Measurements from ENCODE around the gene COL5A2.

DNA sequence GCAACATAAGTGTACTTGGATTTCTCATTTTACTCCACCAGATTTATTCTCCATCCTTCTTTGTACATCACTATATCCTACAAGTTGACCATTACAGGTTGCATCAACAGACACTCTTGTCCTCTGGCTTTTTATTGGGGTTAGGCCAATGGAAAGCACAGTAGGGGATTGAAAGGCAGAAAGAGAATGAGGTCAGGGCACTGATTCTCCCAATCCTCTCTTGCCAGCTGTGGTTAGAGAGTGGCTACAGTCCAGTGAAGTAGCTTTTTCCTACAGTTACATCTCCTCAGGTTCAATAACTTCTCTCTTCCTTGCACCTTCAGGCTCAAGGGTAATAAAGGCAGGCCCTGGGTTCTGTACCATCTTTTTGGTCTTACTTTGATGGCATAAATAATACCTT, 20.2 kb upstream of the COL5A2 start:
- TF ChIP-seq TAF1 (IDR thresholded peaks at IDR 0.05; ENCODE audit: borderline replicate concordance, low read depth, low read length) (no peak), FOXM1 (IDR thresholded peaks at IDR 0.05; ENCODE audit: low read depth, low read length) (no peak), MTA3 (IDR thresholded peaks at IDR 0.05; ENCODE audit: borderline replicate concordance, low read length) (no peak), NRF1 (conservative IDR thresholded peaks at IDR 0.05; ENCODE audit: low read depth, low read length) (no peak), BACH1 (IDR thresholded peaks at IDR 0.05; ENCODE audit: borderline replicate concordance) (no peak), SIN3A (IDR thresholded peaks at IDR 0.05; ENCODE audit: low read depth, low read length) (no peak), NR2C2 (IDR thresholded peaks at IDR 0.05; ENCODE audit: borderline replicate concordance, control insufficient read depth, insufficient read length, low read depth) (no peak), BMI1 (IDR thresholded peaks at IDR 0.05; ENCODE audit: borderline replicate concordance) (no peak)
- TF ChIP-seq, protein P1, sequence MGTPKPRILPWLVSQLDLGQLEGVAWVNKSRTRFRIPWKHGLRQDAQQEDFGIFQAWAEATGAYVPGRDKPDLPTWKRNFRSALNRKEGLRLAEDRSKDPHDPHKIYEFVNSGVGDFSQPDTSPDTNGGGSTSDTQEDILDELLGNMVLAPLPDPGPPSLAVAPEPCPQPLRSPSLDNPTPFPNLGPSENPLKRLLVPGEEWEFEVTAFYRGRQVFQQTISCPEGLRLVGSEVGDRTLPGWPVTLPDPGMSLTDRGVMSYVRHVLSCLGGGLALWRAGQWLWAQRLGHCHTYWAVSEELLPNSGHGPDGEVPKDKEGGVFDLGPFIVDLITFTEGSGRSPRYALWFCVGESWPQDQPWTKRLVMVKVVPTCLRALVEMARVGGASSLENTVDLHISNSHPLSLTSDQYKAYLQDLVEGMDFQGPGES (IDR thresholded peaks at IDR 0.05): no peak

Data from GM12878 (cell line).